Endothelial cell of umbilical vein (primary cell): ENCODE measurements around the gene IGSF22. TPM values are rescaled to one million over a fixed set of nuclear protein-coding genes. Genes with fewer than 3 reads are reported as not detected.

ENCODE experiments used
- BruUV-seq: library from RNA; stranded (reverse); fragments of 400-500 nt; replicated peaks from 2 replicates; lab custom pipeline; 2021; lab: Mats Ljungman, UMichigan
- CTCF ChIA-PET: fragments of 300-600, 350-600 bp; sonication (Branson Sonifier 250); formaldehyde crosslinking; loops from one replicate; lab custom pipeline; 2021; ENCODE audit warnings: antibody characterized with exemption, inconsistent platforms; lab: Charles Lee
- POLR2A ChIA-PET: fragments of 300-600, 350-600 bp; sonication (Branson Sonifier 250); formaldehyde crosslinking; loops from one replicate; lab custom pipeline; 2021; ENCODE audit warnings: antibody characterized with exemption, inconsistent platforms; lab: Charles Lee
- DNase-seq: peaks from one replicate; pipeline ENCODE4 v3.0.0-alpha.2; 2011; ENCODE audit warnings: low read depth, low spot score
- FAIRE-seq: peaks from 2 replicates; lab custom pipeline; 2011; peaks lifted over from hg19 to GRCh38; lab: Jason Lieb, UNC
- H2AFZ ChIP-seq: 2 replicates; pipeline ENCODE4 v1.6.0; 2012; ENCODE audit warnings: low read depth, low read length, control low read depth, inconsistent platforms
- H3K27ac ChIP-seq: 2 replicates; pipeline ENCODE4 v1.5.1; 2011; ENCODE audit warnings: low read depth, mild to moderate bottlenecking, control low read depth, low read length, moderate library complexity; ENCODE audit not compliant: insufficient read depth
- H3K27me3 ChIP-seq, 2 experiments: 2 replicates each; pipeline versions ENCODE4 v1.6.0 to v1.6.1; 2011; ENCODE audit warnings: low read length in 2 of 2, mixed read lengths in 1 of 2; ENCODE audit not compliant: control insufficient read depth in 2 of 2, insufficient read depth in 2 of 2
- H3K36me3 ChIP-seq, 2 experiments: 2 replicates in 1 of 2; 3 replicates in 1 of 2; pipeline ENCODE4 v1.5.1; 2011; ENCODE audit warnings: low read length in 2 of 2, mild to moderate bottlenecking in 1 of 2, moderate library complexity in 1 of 2; ENCODE audit not compliant: control insufficient read depth in 2 of 2, insufficient read depth in 2 of 2; ENCODE audit errors: extremely low read depth in 1 of 2
- H3K4me1 ChIP-seq: 3 replicates; pipeline ENCODE4 v1.5.1; 2011; ENCODE audit warnings: mild to moderate bottlenecking, low read length; ENCODE audit not compliant: control insufficient read depth, insufficient read depth; ENCODE audit errors: extremely low read depth
- H3K4me2 ChIP-seq: 2 replicates; pipeline ENCODE4 v1.6.1; 2011; ENCODE audit warnings: low read length, control low read depth, mixed read lengths; ENCODE audit not compliant: insufficient read depth
- H3K4me3 ChIP-seq, 3 experiments: fragments of 200-600 bp in 1 of 3; sonication (generic), shearing (Covaris generic) in 1 of 3; replicated peaks in 1 of 3; 2 replicates each; pipeline ENCODE4 v1.5.1; 2011 to 2016; ENCODE audit warnings: control low read depth in 3 of 3, low read length in 3 of 3, mild to moderate bottlenecking in 2 of 3, inconsistent platforms in 1 of 3, low read depth in 1 of 3, moderate library complexity in 1 of 3; ENCODE audit not compliant: insufficient read depth in 1 of 3
- H3K79me2 ChIP-seq: 2 replicates; pipeline ENCODE4 v1.6.0; 2012; ENCODE audit warnings: low read length, inconsistent platforms; ENCODE audit not compliant: control insufficient read depth, insufficient read depth
- H3K9ac ChIP-seq: replicated peaks from 2 replicates; pipeline ENCODE3; 2011; ENCODE audit warnings: low read length, control low read depth; ENCODE audit not compliant: insufficient read depth; ENCODE audit errors: extremely low read depth
- H3K9me1 ChIP-seq: replicated peaks from 3 replicates; pipeline ENCODE4 v1.6.0; 2011; ENCODE audit warnings: mild to moderate bottlenecking, low read length; ENCODE audit not compliant: control insufficient read depth, insufficient read depth; ENCODE audit errors: extremely low read depth
- H3K9me3 ChIP-seq: replicated peaks from 2 replicates; pipeline ENCODE4 v1.5.1; 2012; ENCODE audit warnings: low read length, inconsistent platforms; ENCODE audit not compliant: control insufficient read depth, insufficient read depth
- H4K20me1 ChIP-seq: replicated peaks from 2 replicates; pipeline ENCODE3; 2011; ENCODE audit warnings: mild to moderate bottlenecking, low read length; ENCODE audit not compliant: control insufficient read depth, insufficient read depth; ENCODE audit errors: extremely low read depth
- EZH2 ChIP-seq: IDR thresholded peaks from 2 replicates; pipeline ENCODE4 v1.6.1; 2012; ENCODE audit warnings: borderline replicate concordance, low read depth, mild to moderate bottlenecking, moderate library complexity, low read length, inconsistent platforms; ENCODE audit not compliant: severe bottlenecking
- FOS ChIP-seq: IDR thresholded peaks from 2 replicates; pipeline ENCODE4 v1.6.1; 2011; ENCODE audit warnings: mild to moderate bottlenecking, low read length, moderate library complexity, borderline replicate concordance; ENCODE audit not compliant: insufficient read depth
- GATA2 ChIP-seq: IDR thresholded peaks from 2 replicates; pipeline ENCODE4 v1.7.0; 2011; ENCODE audit warnings: low read depth, mild to moderate bottlenecking, moderate library complexity, mixed read lengths, low read length; ENCODE audit not compliant: insufficient read length, insufficient read depth
- JUN ChIP-seq: IDR thresholded peaks from 2 replicates; pipeline ENCODE4 v1.6.1; 2011; ENCODE audit warnings: borderline replicate concordance, low read depth; ENCODE audit not compliant: insufficient read length, insufficient read depth
- MAX ChIP-seq: IDR thresholded peaks from 2 replicates; pipeline ENCODE4 v1.6.1; 2011; ENCODE audit not compliant: insufficient read depth, insufficient read length
- MYC ChIP-seq: IDR thresholded peaks from one replicate; pipeline ENCODE4 v1.6.1; 2011; ENCODE audit warnings: mild to moderate bottlenecking, low read depth, low read length
- POLR2A ChIP-seq: IDR thresholded peaks from 2 replicates; pipeline ENCODE4 v1.6.1; 2012; ENCODE audit warnings: low read depth, mild to moderate bottlenecking, control low read depth, low read length
- POLR2AphosphoS5 ChIP-seq: IDR thresholded peaks from 2 replicates; pipeline ENCODE4 v1.6.1; 2012; ENCODE audit warnings: low read depth, mild to moderate bottlenecking, control low read depth, low read length, moderate library complexity; ENCODE audit not compliant: insufficient read depth
- dilution Hi-C: fragments of 300-500 bp; cut with MboI; formaldehyde crosslinking; loops from one replicate; pipeline ENCODE4 v1.15.0; 2019; ENCODE audit warnings: low sequenced_read_pairs; ENCODE audit not compliant: extremely low pct_ligation_motif_present
- intact Hi-C: fragments of 100-400 bp; cut with micrococcal nuclease; formaldehyde crosslinking; loops from one replicate; pipeline ENCODE4 v1.10.0; 2022
- polyA plus RNA-seq, 4 experiments: library from polyadenylated mRNA; depleted of rRNA in 3 of 4; stranded (reverse) in 3 of 4; unstranded in 1 of 4; fragments of >200 nt; gene quantifications; 2 replicates each; pipeline versions ENCODE4 v1.2.1 to v1.2.3, GENCODE V29; 2011 to 2012; ENCODE audit warnings: missing spikeins in 1 of 4
- total RNA-seq: library from RNA; stranded (reverse); gene quantifications from 2 replicates; pipeline ENCODE4 v1.2.3, GENCODE V29; 2021
- TF ChIP-seq, protein P1 (sequence below), 2 donors: IDR thresholded peaks; 1 replicate in 1 of 2; 2 replicates in 1 of 2; pipeline ENCODE4 v1.5.1; 2011; ENCODE audit warnings: low read length in 2 of 2, mild to moderate bottlenecking in 2 of 2, moderate library complexity in 2 of 2, control low read depth in 1 of 2, inconsistent platforms in 1 of 2, low read depth in 1 of 2; ENCODE audit not compliant: insufficient read depth in 1 of 2; ENCODE audit errors: extremely low read depth in 1 of 2

The IGSF22 gene
- total and polyA plus RNA-seq, 2 donors (not counting 3 experiments of a cell fraction or from before 2014, with no cell fraction given), result not detected

GRCh38 chr11:18703001-18703763, 22.8 kb downstream of the IGSF22 start:
- dilution Hi-C loops, result no loop called here
- H2AFZ ChIP-seq, result no peak overlapping the region
- peaks cover 12% of the 10 kb centered on the region for H3K4me1 ChIP-seq
- TF ChIP-seq FOS, result no peak
- CTCF ChIA-PET, result interaction anchor here (3.5 kb wide), 1 partner anchor 18 kb away, joined by 20 read pairs; no protein-coding TSS in a partner anchor
- H3K9me3 ChIP-seq, result no peaks in the 10 kb centered on the region
- BruUV-seq, result no TSS peak
- DNase-seq, result no peak
- H3K79me2 ChIP-seq, result no peaks in the 10 kb centered on the region
- intact Hi-C loops, result no loop called here
- peaks cover 0 to 2% of the 10 kb centered on the region in 2 experiments for H3K36me3 ChIP-seq
- H3K27me3 ChIP-seq, result peaks cover 16 to 21% of the 10 kb centered on the region in 2 experiments
- H3K27ac ChIP-seq, result no peak overlapping the region
- no peak overlapping the region for H3K9ac ChIP-seq
- no peaks in the 10 kb centered on the region for H3K9me1 ChIP-seq
- POLR2A ChIA-PET, result no interaction called here
- H3K4me2 ChIP-seq, result no peak overlapping the region
- no peak overlapping the region for H3K4me3 ChIP-seq
- FAIRE-seq, result no peak
- no peaks in the 10 kb centered on the region for H4K20me1 ChIP-seq

DNA sequence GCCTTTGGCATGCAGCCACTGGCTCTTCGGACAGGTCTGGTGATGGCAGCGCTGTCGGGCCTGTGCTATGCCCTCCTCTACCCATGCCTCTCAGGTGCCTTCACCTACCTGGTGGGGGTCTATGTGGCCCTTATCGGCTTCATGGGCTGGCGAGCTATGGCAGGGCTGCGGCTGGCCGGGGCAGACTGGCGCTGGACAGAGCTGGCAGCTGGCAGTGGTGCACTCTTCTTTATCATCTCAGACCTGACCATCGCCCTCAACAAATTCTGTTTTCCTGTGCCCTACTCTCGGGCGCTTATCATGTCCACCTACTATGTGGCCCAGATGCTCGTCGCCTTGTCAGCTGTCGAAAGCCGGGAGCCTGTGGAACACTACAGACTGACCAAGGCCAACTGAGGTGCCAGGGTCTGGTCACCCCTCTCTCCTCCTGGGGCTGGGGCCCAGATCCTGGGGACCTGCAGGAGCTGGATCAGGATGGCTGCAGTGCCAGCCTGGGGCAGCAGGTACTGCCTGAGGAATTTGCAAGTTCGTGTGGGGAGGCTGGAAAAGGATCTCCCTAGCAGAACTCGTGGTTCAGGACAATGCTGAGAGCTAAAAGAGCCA, 24.3 kb downstream of the IGSF22 start:
- H3K4me3 ChIP-seq, result no peak overlapping the region
- H3K9me3 ChIP-seq, result no peaks in the 10 kb centered on the region
- peaks cover 5 to 10% of the 10 kb centered on the region in 2 experiments for H3K27me3 ChIP-seq
- peaks cover 17% of the 10 kb centered on the region for H3K4me1 ChIP-seq
- H4K20me1 ChIP-seq, result no peaks in the 10 kb centered on the region
- BruUV-seq, result no TSS peak
- no peak overlapping the region for H3K27ac ChIP-seq
- no peaks in the 10 kb centered on the region for H3K79me2 ChIP-seq
- peaks cover 0 to 2% of the 10 kb centered on the region in 2 experiments for H3K36me3 ChIP-seq
- no peak for FAIRE-seq
- POLR2A ChIA-PET, result no interaction called here
- intact Hi-C loops (no loop called here), dilution Hi-C loops (no loop called here)
- no peaks in the 10 kb centered on the region for H3K9me1 ChIP-seq
- TF ChIP-seq MAX, result no peak
- no peak for TF ChIP-seq MYC
- TF ChIP-seq POLR2AphosphoS5, result no peak
- TF ChIP-seq, protein P1, sequence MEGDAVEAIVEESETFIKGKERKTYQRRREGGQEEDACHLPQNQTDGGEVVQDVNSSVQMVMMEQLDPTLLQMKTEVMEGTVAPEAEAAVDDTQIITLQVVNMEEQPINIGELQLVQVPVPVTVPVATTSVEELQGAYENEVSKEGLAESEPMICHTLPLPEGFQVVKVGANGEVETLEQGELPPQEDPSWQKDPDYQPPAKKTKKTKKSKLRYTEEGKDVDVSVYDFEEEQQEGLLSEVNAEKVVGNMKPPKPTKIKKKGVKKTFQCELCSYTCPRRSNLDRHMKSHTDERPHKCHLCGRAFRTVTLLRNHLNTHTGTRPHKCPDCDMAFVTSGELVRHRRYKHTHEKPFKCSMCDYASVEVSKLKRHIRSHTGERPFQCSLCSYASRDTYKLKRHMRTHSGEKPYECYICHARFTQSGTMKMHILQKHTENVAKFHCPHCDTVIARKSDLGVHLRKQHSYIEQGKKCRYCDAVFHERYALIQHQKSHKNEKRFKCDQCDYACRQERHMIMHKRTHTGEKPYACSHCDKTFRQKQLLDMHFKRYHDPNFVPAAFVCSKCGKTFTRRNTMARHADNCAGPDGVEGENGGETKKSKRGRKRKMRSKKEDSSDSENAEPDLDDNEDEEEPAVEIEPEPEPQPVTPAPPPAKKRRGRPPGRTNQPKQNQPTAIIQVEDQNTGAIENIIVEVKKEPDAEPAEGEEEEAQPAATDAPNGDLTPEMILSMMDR (IDR thresholded peaks at IDR 0.05; ENCODE audit: extremely low read depth in 1 of 2, insufficient read depth in 1 of 2, low read depth in 1 of 2, low read length in 2 of 2), result no peak
- no peak for TF ChIP-seq EZH2
- no peak for TF ChIP-seq GATA2
- no peak for TF ChIP-seq POLR2A
- TF ChIP-seq JUN, result no peak
- no peak for TF ChIP-seq FOS
- no peak overlapping the region for H2AFZ ChIP-seq
- no peak for DNase-seq
- H3K9ac ChIP-seq, result no peak overlapping the region
- no peak overlapping the region for H3K4me2 ChIP-seq
- CTCF ChIA-PET, result interaction anchor here (1.0 kb wide), 1 partner anchor 20 kb away, joined by 4 read pairs; no protein-coding TSS in a partner anchor
